Endothelial cell (in vitro differentiated cells): ENCODE results near the gene SSBP1. TPM values are rescaled to one million over a fixed set of nuclear protein-coding genes. Genes with fewer than 3 reads are reported as not detected.

Experiments used
- DNase-seq: peaks from one replicate; pipeline ENCODE4 v3.0.0; 2021; ENCODE audit warnings: low spot score
- H3K27ac Mint-ChIP-seq: one replicate; pipeline ENCODE4 v1.8.0; 2021; ENCODE audit warnings: mixed read lengths, inconsistent platforms; ENCODE audit not compliant: unreplicated experiment
- H3K27me3 Mint-ChIP-seq: one replicate; pipeline ENCODE4 v1.8.0; 2021; ENCODE audit warnings: mild to moderate bottlenecking, moderate library complexity, mixed read lengths, inconsistent platforms; ENCODE audit not compliant: unreplicated experiment
- H3K36me3 Mint-ChIP-seq: one replicate; pipeline ENCODE4 v1.8.0; 2021; ENCODE audit warnings: mild to moderate bottlenecking, low read depth, mixed read lengths, inconsistent platforms; ENCODE audit not compliant: unreplicated experiment
- H3K4me1 Mint-ChIP-seq: one replicate; pipeline ENCODE4 v1.8.0; 2021; ENCODE audit warnings: mild to moderate bottlenecking, mixed read lengths, inconsistent platforms; ENCODE audit not compliant: unreplicated experiment
- H3K4me3 Mint-ChIP-seq: one replicate; pipeline ENCODE4 v1.8.0; 2021; ENCODE audit warnings: mild to moderate bottlenecking, mixed read lengths, inconsistent platforms; ENCODE audit not compliant: unreplicated experiment
- H3K9me3 Mint-ChIP-seq: one replicate; pipeline ENCODE4 v1.8.0; 2021; ENCODE audit warnings: mixed read lengths, inconsistent platforms; ENCODE audit not compliant: unreplicated experiment
- CTCF ChIP-seq: fragments of 200-600 bp; sonication (generic); IDR thresholded peaks from one replicate; pipeline ENCODE4 v1.5.0; 2021; ENCODE audit warnings: antibody characterized with exemption; ENCODE audit not compliant: unreplicated experiment
- total RNA-seq: library from RNA; stranded (reverse); fragmentation: NEBNext Ultra II Directional; extraction: Animal tissue kit (Norgen Biotek cat#: 25700); gene quantifications from one replicate; pipeline ENCODE4 v1.2.1, GENCODE V29; 2021; ENCODE audit not compliant: unreplicated experiment

Gene SSBP1
- total RNA-seq, 1 donor from 2014 or later, result 130 TPM

GRCh38 chr7:141709749-141710148 is 28.4 kb upstream of the SSBP1 start:
- no peak for TF ChIP-seq CTCF
- Mint-ChIP-seq H3K27me3 (no peaks in the 10 kb centered on the region), H3K4me1 (peaks cover 22% of the 10 kb centered on the region), H3K4me3 (no peak overlapping the region), H3K9me3 (no peaks in the 10 kb centered on the region), H3K36me3 (peaks cover 4% of the 10 kb centered on the region), H3K27ac (no peak overlapping the region)
- DNase-seq, result no peak

DNA sequence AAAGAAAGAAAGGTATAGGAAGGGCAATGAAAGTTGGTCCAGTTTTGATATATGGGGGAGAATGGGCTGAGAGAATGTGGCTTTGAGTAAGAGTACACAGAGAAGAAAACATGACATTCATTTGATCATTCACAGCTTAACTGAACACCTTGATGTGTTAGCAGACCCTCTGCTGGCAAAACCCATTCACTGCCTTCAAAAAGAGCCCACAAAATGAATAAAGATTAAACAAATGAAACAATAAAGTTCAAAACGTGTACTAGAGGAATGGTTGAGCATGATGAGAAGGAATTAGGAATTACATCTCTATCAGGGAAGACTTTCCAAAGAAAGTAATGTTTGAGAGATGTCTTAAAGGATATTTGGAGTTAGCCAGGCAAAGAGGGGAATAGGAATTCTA is 27.9 kb upstream of the SSBP1 start:
- H3K9me3 Mint-ChIP-seq, result no peaks in the 10 kb centered on the region
- H3K4me1 Mint-ChIP-seq, result peaks cover 17% of the 10 kb centered on the region
- TF ChIP-seq CTCF, result no peak
- peaks cover 4% of the 10 kb centered on the region for H3K36me3 Mint-ChIP-seq
- H3K27ac Mint-ChIP-seq, result no peak overlapping the region
- H3K27me3 Mint-ChIP-seq, result no peaks in the 10 kb centered on the region
- no peak for DNase-seq
- H3K4me3 Mint-ChIP-seq, result no peak overlapping the region

DNA sequence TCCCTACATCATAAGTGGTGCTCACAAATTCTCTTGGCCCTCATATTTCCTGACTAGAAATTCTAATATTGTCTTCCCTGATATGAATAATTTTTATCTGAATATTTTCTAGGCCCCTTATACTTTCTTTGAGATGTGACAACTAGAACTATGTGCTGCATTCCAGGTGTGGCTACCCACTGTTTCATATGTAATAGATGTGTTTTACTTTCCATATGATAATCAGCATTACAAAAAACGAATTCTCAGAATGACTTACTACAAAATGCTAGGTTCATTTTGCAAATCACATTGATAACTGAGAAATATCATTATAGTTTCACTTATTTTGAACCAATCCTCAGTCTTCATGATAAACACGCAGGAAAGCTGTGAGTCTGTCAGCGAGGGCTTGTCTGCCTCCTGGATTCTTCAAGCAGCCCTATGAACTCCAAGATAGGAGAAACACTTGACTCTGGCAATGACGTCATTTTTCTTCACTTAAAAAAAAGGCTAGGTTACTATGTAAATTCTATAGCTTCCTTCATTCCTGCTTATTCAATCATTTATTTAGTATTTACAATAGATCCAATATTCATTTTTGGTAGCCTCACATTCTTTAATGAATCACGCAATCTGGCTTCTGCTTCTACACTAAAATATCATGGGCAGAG is 25.4 kb upstream of the SSBP1 start:
- H3K36me3 Mint-ChIP-seq, result peaks cover under 1% of the 10 kb centered on the region
- no peak for DNase-seq
- H3K9me3 Mint-ChIP-seq, result no peaks in the 10 kb centered on the region
- no peak for TF ChIP-seq CTCF
- H3K4me3 Mint-ChIP-seq, result no peak overlapping the region
- H3K4me1 Mint-ChIP-seq, result peaks cover 10% of the 10 kb centered on the region
- H3K27ac Mint-ChIP-seq, result no peak overlapping the region
- H3K27me3 Mint-ChIP-seq, result no peaks in the 10 kb centered on the region

DNA sequence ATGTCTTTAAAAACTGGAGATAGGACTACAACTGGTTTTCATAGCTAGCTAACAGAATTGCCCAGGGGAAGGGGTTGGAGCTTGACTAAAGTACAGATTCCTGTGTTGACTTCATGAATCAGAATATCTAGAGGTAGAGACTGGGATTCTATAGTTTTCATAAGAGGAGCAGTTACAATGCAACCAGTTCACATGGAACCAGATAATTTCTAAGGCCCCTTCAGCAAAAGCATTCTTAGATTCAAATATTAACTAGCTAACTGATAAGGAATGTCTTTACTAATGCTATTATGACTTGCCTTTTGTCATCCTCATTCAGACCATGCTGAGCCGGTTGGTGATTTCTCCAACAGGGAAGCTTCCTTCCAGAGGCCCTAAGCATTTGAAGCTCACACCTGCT is 24.3 kb upstream of the SSBP1 start:
- H3K36me3 Mint-ChIP-seq, result no peaks in the 10 kb centered on the region
- H3K27me3 Mint-ChIP-seq, result no peaks in the 10 kb centered on the region
- H3K9me3 Mint-ChIP-seq, result no peaks in the 10 kb centered on the region
- no peak overlapping the region for H3K27ac Mint-ChIP-seq
- DNase-seq, result no peak
- no peak for TF ChIP-seq CTCF
- H3K4me1 Mint-ChIP-seq, result peaks cover 10% of the 10 kb centered on the region
- no peak overlapping the region for H3K4me3 Mint-ChIP-seq

- Mint-ChIP-seq H3K36me3 (no peaks in the 10 kb centered on the region), H3K27me3 (no peaks in the 10 kb centered on the region), H3K4me1 (peaks cover 10% of the 10 kb centered on the region), H3K9me3 (no peaks in the 10 kb centered on the region), H3K4me3 (no peak overlapping the region), H3K27ac (no peak overlapping the region)
- no peak for TF ChIP-seq CTCF
- DNase-seq, result no peak
Observed at GRCh38 chr7:141714571-141714970, 23.6 kb upstream of the SSBP1 start.
